GM04504 (cell line): Measurements from ENCODE around the gene ZMYND11.
"Not testable (repeated sequence)": the region's sequence is repeated elsewhere in the genome, so short reads cannot be mapped to it uniquely, and the experiment has no call there.

Source experiments
- DNase-seq: peaks from one replicate; pipeline ENCODE4 v3.0.0-alpha.2; 2012; ENCODE audit warnings: low read depth

The ZMYND11 gene

GRCh38 chr10:244227-244626 is 109.0 kb downstream of the ZMYND11 start:
- no peak for DNase-seq

GRCh38 chr10:246431-246830 is 111.2 kb downstream of the ZMYND11 start:
- DNase-seq = no peak

- DNase-seq = no peak
Measured at GRCh38 chr10:247480-247879, 112.2 kb downstream of the ZMYND11 start.

- DNase-seq = no peak
Measured at GRCh38 chr10:248307-248706, 113.1 kb downstream of the ZMYND11 start.

DNA sequence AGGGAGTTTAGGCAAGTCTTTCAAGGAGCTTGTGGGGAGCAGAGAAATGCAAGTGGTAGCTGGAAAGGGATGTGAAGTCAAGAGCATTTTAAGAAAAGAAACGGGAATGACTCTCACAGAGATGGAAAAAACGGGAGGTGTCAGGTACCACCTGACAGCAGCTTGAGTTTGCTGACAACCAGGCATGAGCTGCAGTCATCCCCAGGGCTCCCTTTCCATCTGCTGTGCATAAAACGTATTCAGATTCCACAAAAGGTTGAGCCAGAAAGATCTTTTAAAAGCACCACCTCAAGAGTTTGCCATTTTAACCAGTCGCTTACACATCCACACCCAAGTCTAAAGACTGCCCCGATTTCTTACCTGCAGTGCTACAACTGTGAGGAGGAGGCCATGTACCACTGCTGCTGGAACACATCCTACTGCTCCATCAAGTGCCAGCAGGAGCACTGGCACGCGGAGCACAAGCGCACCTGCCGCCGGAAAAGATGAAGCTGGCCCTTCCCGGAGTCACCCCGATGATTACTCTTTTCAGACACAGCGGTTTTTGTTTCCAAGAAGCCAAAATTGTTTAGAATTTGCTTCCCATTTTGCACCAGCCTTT is 116.8 kb downstream of the ZMYND11 start:
- no peak for DNase-seq

GRCh38 chr10:260819-261429 is 125.7 kb downstream of the ZMYND11 start:
- no peak for DNase-seq

DNA sequence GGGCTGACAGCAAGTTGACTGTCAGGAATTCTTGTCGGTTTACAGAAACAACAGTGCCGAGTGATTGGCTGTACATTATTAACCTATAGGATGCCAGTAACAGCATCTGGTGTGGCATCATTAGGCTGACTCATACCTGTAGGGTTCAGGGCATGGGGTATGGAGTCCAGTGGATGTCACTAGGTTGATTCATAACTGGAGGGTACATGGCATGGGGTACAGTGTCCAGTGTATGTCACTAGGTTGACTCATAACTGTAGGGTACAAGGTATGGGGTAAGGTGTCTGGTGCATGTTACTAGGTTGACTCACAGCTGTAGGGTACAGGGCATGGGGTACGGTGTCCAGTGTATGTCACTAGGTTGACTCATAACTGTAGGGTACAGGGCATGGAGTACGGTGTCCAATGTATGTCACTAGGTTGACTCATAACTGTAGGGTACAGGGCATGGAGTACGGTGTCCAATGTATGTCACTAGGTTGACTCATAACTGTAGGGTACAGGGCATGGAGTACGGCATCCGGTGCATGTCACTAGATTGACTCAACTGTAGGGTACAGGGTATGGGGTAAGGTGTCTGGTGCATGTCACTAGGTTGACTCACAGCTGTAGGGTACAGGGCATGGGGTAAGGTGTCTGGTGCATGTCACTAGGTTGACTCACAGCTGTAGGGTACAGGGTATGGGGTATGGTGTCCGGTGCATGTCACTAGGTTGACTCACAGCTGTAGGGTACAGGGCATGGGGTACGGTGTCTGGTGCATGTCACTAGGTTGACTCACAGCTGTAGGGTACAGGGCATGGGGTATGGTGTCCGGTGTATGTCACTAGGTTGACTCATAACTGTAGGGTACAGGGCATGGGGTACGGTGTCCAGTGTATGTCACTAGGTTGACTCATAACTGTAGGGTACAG is 129.2 kb downstream of the ZMYND11 start:
- not testable (repeated sequence) for DNase-seq

DNA sequence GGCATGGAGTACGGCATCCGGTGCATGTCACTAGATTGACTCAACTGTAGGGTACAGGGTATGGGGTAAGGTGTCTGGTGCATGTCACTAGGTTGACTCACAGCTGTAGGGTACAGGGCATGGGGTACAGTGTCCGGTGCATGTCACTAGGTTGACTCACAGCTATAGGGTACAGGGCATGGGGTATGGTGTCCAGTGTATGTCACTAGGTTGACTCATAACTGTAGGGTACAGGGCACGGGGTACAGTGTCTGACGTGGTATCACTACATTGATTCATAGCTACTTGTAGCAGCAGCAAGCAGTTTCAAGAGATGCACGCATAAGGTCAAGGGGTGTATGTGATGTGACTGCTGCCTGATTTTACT is 129.8 kb downstream of the ZMYND11 start:
- DNase-seq = not testable (repeated sequence)

- DNase-seq = not testable (repeated sequence)
Measured at GRCh38 chr10:265816-266588, 130.7 kb downstream of the ZMYND11 start.

- DNase-seq = no peak
Measured at GRCh38 chr10:266974-267425, 131.7 kb downstream of the ZMYND11 start.

DNA sequence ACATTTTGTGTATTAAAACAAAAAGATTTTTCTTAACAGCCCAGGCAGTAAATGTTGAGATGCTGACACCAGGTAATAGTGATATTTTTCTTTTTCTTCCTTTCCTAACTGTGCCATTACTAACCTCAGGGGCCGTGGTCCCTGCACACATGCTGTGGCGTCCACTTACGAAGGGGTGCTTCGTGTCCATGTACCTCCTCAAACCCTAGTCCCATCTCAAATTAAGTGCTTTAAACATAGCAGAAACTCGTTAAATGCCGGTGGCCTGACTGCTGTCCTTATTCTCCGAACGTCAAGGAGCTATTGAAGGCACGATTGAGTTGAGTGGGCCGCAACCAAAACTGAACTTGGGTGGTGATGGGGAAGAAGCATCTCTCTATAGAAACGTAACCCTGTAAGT is 132.4 kb downstream of the ZMYND11 start:
- DNase-seq = no peak

DNA sequence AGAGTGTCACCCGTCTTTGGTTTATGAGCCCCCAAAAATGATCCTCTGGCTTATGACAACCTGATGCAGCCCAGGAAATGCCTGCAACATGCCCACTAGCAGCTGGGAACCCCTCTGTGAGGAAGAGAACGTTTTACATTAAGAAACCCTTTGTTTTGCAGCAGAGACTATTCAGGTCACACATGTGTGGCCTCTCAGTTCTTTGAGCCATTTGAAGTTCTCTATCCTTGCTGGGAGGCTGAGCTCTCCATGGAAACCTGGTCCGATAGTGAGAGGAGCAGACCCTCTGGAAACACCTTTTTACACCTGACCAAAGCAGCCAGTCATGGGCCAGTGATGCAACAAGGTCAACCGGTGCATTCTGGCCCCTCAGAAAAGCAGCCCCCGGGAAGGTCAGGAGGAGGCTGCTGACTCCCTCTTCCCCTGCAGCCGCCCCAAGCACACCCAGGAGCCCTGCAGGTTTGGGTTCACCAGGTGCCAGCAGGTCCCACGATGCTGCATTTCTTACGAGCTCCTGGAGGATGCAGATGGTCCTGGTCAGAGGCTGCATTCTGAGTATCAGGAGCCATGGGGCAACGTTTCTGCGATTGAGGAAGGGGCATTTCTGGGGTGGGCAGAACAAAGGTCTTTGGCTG is 134.3 kb downstream of the ZMYND11 start:
- DNase-seq = no peak

- DNase-seq = no peak
Measured at GRCh38 chr10:271201-271600, 135.9 kb downstream of the ZMYND11 start.

DNA sequence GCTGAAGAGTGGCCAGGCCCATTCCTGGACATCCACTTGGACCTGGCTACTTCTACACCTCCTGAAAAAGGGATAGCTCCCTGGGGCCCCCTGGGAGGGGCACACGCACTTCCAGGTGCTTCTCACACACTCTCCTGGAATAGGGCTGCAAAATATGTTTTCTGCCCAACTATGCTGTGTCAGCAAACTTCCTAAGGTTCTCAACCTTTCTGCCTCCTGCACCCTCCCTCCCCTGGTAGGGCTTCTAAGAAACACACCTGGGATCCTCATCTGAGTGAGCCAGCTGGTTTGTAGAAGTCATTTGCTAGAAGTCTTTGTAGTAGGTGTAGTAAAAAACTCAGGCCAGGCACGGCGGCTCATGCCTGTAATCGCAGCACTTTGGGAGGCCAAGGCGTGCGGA is 136.5 kb downstream of the ZMYND11 start:
- no peak for DNase-seq

DNA sequence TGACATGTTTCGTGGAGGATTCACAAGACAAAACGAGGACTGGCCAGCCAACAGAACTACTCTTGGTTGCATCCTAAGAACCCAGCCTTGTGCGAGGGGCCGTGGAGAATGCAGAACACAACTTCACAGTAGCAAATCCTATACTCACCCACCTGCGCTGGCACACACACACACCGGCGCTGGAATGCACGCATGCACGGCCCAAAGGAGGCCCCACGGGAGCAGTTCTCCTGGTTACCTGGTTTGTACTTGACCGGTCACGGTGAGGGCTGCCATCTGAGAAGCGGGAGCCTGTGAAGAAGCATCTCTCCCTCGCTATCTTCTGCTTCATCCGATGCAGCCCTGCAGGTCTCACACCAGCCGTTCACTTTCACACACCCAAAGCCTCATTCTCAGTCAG is 137.8 kb downstream of the ZMYND11 start:
- DNase-seq = no peak

- DNase-seq = no peak
Measured at GRCh38 chr10:274866-275265, 139.6 kb downstream of the ZMYND11 start.

GRCh38 chr10:275680-276079 is 140.4 kb downstream of the ZMYND11 start:
- DNase-seq = no peak

GRCh38 chr10:277963-278362 is 142.7 kb downstream of the ZMYND11 start:
- no peak for DNase-seq

- no peak for DNase-seq
Measured at GRCh38 chr10:278707-279106, 143.5 kb downstream of the ZMYND11 start.

DNA sequence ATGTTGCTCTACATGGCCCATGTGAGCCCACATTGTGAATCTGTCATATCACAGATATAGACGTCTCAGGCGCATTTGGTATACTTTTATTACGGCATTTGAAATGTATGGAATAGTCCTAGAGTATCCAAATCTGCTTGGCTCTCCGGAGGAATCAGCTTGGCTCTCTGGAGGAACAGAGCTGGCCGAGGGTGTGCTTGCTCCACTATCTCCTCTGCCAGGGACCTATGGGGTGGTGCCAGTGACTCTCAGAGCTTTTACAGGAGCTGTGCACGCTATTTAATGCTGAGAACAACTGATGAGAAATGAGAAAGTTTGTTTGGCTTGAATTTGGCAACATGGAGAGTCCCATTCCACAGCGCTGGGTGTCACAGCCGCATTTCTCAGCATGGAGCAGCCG is 144.0 kb downstream of the ZMYND11 start:
- DNase-seq = no peak

GRCh38 chr10:279655-280054 is 144.4 kb downstream of the ZMYND11 start:
- no peak for DNase-seq
